ACC112 (cell line): ENCODE measurements around the gene ASCC3.

Source experiments
- H2AFZ ChIP-seq: fragments of 200-600 bp; sonication (generic); one replicate; pipeline ENCODE4 v1.6.0; 2017; ENCODE audit warnings: antibody characterized with exemption, low read length; ENCODE audit not compliant: unreplicated experiment
- H3K27ac ChIP-seq: fragments of 200-600 bp; sonication (generic); 2 replicates; pipeline ENCODE4 v1.5.1; 2014; ENCODE audit warnings: low read depth, mild to moderate bottlenecking, antibody characterized with exemption, low read length, moderate library complexity
- H3K27me3 ChIP-seq: fragments of 200-600 bp; sonication (generic); 2 replicates; pipeline ENCODE4 v1.6.1; 2014; ENCODE audit warnings: mild to moderate bottlenecking, antibody characterized with exemption, low read length, moderate library complexity, mixed read lengths; ENCODE audit not compliant: insufficient read depth
- H3K36me3 ChIP-seq: fragments of 200-600 bp; sonication (generic); 2 replicates; pipeline ENCODE4 v1.6.1; 2016; ENCODE audit warnings: mild to moderate bottlenecking, antibody characterized with exemption, low read length, moderate library complexity, mixed read lengths; ENCODE audit not compliant: insufficient read depth
- H3K4me1 ChIP-seq: fragments of 200-600 bp; sonication (generic); one replicate; pipeline ENCODE4 v1.6.1; 2016; ENCODE audit warnings: low read length, mixed read lengths; ENCODE audit not compliant: insufficient read depth, unreplicated experiment, control insufficient read depth
- H3K4me3 ChIP-seq: fragments of 200-600 bp; sonication (generic); 2 replicates; pipeline ENCODE4 v1.5.1; 2014; ENCODE audit warnings: mild to moderate bottlenecking, low read depth, low read length
- H3K79me2 ChIP-seq: fragments of 200-600 bp; sonication (generic); one replicate; pipeline ENCODE4 v1.6.0; 2016; ENCODE audit warnings: low read length; ENCODE audit not compliant: control insufficient read depth, unreplicated experiment, insufficient read depth

The ASCC3 gene

GRCh38 chr6:100700009-100700408 is 181.1 kb downstream of the ASCC3 start:
- Histone ChIP-seq H3K36me3 (peaks cover 26% of the 10 kb centered on the region), H2AFZ (no peak overlapping the region), H3K4me1 (peaks cover 4% of the 10 kb centered on the region), H3K4me3 (no peak overlapping the region), H3K27me3 (no peaks in the 10 kb centered on the region), H3K27ac (no peak overlapping the region), H3K79me2 (no peaks in the 10 kb centered on the region)

- Histone ChIP-seq H3K36me3 (peaks cover 14% of the 10 kb centered on the region), H3K4me1 (no peaks in the 10 kb centered on the region), H3K27ac (no peak overlapping the region), H3K4me3 (no peak overlapping the region), H3K27me3 (no peaks in the 10 kb centered on the region), H3K79me2 (no peaks in the 10 kb centered on the region), H2AFZ (no peak overlapping the region)
Measured at GRCh38 chr6:100695445-100695844, 185.7 kb downstream of the ASCC3 start.

GRCh38 chr6:100693249-100693927 is 187.7 kb downstream of the ASCC3 start:
- Histone ChIP-seq H3K4me1 (no peaks in the 10 kb centered on the region), H3K79me2 (no peaks in the 10 kb centered on the region), H3K27me3 (no peaks in the 10 kb centered on the region), H3K4me3 (no peak overlapping the region), H3K36me3 (peaks cover 3% of the 10 kb centered on the region; the same call in 1 of the 2 replicates), H2AFZ (no peak overlapping the region), H3K27ac (no peak overlapping the region)

GRCh38 chr6:100691972-100692371 is 189.2 kb downstream of the ASCC3 start:
- Histone ChIP-seq H3K27me3 (no peaks in the 10 kb centered on the region), H2AFZ (no peak overlapping the region), H3K4me1 (no peaks in the 10 kb centered on the region), H3K36me3 (peaks cover 3% of the 10 kb centered on the region; the same call in 1 of the 2 replicates), H3K4me3 (no peak overlapping the region), H3K79me2 (no peaks in the 10 kb centered on the region), H3K27ac (no peak overlapping the region)

GRCh38 chr6:100686216-100686615 is 194.9 kb downstream of the ASCC3 start:
- H3K4me1 ChIP-seq: no peaks in the 10 kb centered on the region
- no peak overlapping the region for H3K4me3 ChIP-seq
- no peaks in the 10 kb centered on the region for H3K79me2 ChIP-seq
- peaks cover 3% of the 10 kb centered on the region; the same call in 1 of the 2 replicates for H3K36me3 ChIP-seq
- no peak overlapping the region for H2AFZ ChIP-seq
- H3K27ac ChIP-seq: no peak overlapping the region
- H3K27me3 ChIP-seq: no peaks in the 10 kb centered on the region

DNA sequence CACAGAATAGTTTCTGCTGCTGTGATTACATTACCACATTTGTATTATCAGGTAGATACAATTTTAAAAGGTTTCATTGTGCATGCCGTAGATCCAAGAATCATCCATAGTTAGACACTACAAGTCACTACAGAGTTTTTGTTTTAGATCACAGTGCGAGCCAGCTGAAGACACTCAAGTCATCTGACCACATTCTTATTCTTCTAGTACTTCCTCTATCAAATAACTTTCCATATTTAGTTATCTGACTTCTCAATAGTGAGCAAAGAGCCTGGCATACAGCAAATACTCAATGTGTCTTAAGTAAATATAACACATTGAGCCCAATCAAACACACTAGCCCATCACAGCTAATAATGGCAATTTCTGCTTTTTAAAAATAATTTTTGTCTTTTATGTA is 195.4 kb downstream of the ASCC3 start:
- H3K4me1 ChIP-seq: no peaks in the 10 kb centered on the region

GRCh38 chr6:100680163-100680562 is 201.0 kb downstream of the ASCC3 start:
- H3K4me1 ChIP-seq: no peaks in the 10 kb centered on the region
- H3K27ac ChIP-seq: no peak overlapping the region
- H3K27me3 ChIP-seq: no peaks in the 10 kb centered on the region
- no peaks in the 10 kb centered on the region for H3K79me2 ChIP-seq
- no peaks in the 10 kb centered on the region for H3K36me3 ChIP-seq
- H2AFZ ChIP-seq: no peak overlapping the region
- H3K4me3 ChIP-seq: no peak overlapping the region

More for the DNA sequence above, 195.4 kb downstream of the ASCC3 start:
- no peak overlapping the region for H3K27ac ChIP-seq
- no peak overlapping the region for H3K4me3 ChIP-seq
- H3K36me3 ChIP-seq: peaks cover 3% of the 10 kb centered on the region; the same call in 1 of the 2 replicates
- H3K27me3 ChIP-seq: no peaks in the 10 kb centered on the region
- no peak overlapping the region for H2AFZ ChIP-seq
- H3K79me2 ChIP-seq: no peaks in the 10 kb centered on the region

DNA sequence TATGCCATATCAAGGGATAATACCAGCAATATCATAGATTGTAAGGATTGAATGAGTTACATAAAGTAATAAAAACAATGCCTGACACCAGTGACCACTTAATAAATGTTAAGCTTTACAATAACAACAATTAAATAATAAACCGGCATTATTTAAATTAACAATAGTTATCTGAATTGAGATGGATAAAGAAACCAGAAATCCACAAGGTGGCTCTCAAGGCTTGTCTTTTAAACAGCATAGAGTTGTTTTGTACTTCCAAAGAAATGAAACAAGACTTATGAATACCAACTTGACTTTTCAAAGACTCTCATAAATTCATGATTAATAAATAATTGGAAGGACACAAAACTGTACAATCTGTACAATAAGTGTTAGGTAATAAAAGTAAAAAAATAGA is 203.1 kb downstream of the ASCC3 start:
- Histone ChIP-seq H3K36me3 (peaks cover 3% of the 10 kb centered on the region; the same call in 1 of the 2 replicates), H3K4me1 (no peaks in the 10 kb centered on the region), H3K79me2 (no peaks in the 10 kb centered on the region), H3K27me3 (no peaks in the 10 kb centered on the region), H2AFZ (no peak overlapping the region), H3K4me3 (no peak overlapping the region), H3K27ac (no peak overlapping the region)

GRCh38 chr6:100677240-100677639 is 203.9 kb downstream of the ASCC3 start:
- Histone ChIP-seq H3K27me3 (no peaks in the 10 kb centered on the region), H3K27ac (no peak overlapping the region), H3K4me3 (no peak overlapping the region), H2AFZ (no peak overlapping the region), H3K36me3 (peaks cover 3% of the 10 kb centered on the region), H3K79me2 (no peaks in the 10 kb centered on the region), H3K4me1 (no peaks in the 10 kb centered on the region)

- no peak overlapping the region for H3K27ac ChIP-seq
Measured at GRCh38 chr6:100673641-100674040, 207.5 kb downstream of the ASCC3 start.

DNA sequence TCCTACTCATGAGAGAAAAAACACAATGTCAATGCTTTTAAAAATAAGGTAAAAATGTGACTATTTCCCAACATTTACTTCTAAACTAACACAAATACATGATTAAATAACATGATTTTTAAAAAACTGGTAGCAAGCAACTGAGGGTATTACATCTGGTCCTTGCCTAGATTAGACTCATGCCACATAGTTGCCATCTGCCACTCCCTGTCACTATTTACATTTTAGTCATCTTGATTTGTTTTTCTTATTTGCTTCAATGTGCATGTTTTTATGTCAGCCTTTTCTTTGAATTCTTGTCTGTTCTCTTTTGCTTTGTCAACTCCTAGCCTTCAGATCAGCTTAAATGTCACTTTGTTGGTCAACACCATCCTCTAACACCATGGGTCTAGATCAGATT is 209.4 kb downstream of the ASCC3 start:
- Histone ChIP-seq H3K36me3 (peaks cover 8% of the 10 kb centered on the region), H3K4me3 (no peak overlapping the region), H3K27ac (no peak overlapping the region), H3K27me3 (no peaks in the 10 kb centered on the region), H3K79me2 (no peaks in the 10 kb centered on the region), H3K4me1 (no peaks in the 10 kb centered on the region), H2AFZ (no peak overlapping the region)

More at GRCh38 chr6:100673641-100674040, 207.5 kb downstream of the ASCC3 start:
- H3K4me3 ChIP-seq: no peak overlapping the region
- no peaks in the 10 kb centered on the region for H3K27me3 ChIP-seq
- no peak overlapping the region for H2AFZ ChIP-seq
- H3K4me1 ChIP-seq: no peaks in the 10 kb centered on the region
- peaks cover 8% of the 10 kb centered on the region for H3K36me3 ChIP-seq
- no peaks in the 10 kb centered on the region for H3K79me2 ChIP-seq
